ENCODE results near the gene EXOC4.

DNA sequence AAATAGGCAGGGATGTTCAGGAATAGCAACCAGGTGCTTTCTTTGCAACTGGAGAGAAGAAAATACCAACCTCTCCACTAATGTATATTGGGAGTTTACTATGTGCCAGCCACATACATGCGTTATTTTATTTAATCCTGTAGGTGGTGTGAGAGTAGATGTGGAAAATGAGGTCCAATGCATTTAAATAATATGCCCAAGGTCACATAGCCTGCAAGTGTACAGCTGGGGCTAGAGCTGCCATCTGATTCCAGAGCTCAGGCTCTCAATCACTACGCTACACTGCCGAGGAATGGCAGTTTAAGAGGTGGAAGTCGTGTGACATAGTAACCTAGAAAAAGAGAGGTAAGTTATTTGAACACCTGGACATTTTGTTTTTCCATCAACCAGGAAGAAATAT lies 277.0 kb downstream of the EXOC4 start:
- TF ChIP-seq ZNF274 (IDR thresholded peaks at IDR 0.05; ENCODE audit: borderline replicate concordance, extremely low read depth, low read length) = no peak
- TF ChIP-seq CHD1 (IDR thresholded peaks at IDR 0.05; ENCODE audit: low read depth, low read length) = no peak
- no peak for TF ChIP-seq SP4 (IDR thresholded peaks at IDR 0.05; ENCODE audit: low read length)
- TF ChIP-seq, protein P1, sequence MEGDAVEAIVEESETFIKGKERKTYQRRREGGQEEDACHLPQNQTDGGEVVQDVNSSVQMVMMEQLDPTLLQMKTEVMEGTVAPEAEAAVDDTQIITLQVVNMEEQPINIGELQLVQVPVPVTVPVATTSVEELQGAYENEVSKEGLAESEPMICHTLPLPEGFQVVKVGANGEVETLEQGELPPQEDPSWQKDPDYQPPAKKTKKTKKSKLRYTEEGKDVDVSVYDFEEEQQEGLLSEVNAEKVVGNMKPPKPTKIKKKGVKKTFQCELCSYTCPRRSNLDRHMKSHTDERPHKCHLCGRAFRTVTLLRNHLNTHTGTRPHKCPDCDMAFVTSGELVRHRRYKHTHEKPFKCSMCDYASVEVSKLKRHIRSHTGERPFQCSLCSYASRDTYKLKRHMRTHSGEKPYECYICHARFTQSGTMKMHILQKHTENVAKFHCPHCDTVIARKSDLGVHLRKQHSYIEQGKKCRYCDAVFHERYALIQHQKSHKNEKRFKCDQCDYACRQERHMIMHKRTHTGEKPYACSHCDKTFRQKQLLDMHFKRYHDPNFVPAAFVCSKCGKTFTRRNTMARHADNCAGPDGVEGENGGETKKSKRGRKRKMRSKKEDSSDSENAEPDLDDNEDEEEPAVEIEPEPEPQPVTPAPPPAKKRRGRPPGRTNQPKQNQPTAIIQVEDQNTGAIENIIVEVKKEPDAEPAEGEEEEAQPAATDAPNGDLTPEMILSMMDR (IDR thresholded peaks at IDR 0.05; ENCODE audit: control extremely low read depth in 1 of 3, insufficient read depth in 1 of 3, low read depth in 1 of 3, low read length in 3 of 3) = no peak
- no peak for TF ChIP-seq POLR2AphosphoS5 (IDR thresholded peaks at IDR 0.05; ENCODE audit: low read depth, low read length)
- no peak for TF ChIP-seq CEBPB (IDR thresholded peaks at IDR 0.05; ENCODE audit: low read depth, low read length)
- no peak for TF ChIP-seq BACH1 (IDR thresholded peaks at IDR 0.05; ENCODE audit: low read length)
- no peak for TF ChIP-seq TAF1 (IDR thresholded peaks at IDR 0.05; ENCODE audit: low read depth, low read length)
- TF ChIP-seq HDAC2 (IDR thresholded peaks at IDR 0.05; ENCODE audit: borderline replicate concordance in 1 of 2, low read depth in 2 of 2, low read length in 2 of 2) = no peak
- no peak for TF ChIP-seq SIRT6 (IDR thresholded peaks at IDR 0.05; ENCODE audit: low read length)
- TF ChIP-seq BRCA1 (IDR thresholded peaks at IDR 0.05; ENCODE audit: low read depth, low read length) = no peak
- TF ChIP-seq TEAD4 (IDR thresholded peaks at IDR 0.05; ENCODE audit: low read depth, low read length) = no peak
- TF ChIP-seq, protein P2, sequence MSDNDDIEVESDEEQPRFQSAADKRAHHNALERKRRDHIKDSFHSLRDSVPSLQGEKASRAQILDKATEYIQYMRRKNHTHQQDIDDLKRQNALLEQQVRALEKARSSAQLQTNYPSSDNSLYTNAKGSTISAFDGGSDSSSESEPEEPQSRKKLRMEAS (IDR thresholded peaks at IDR 0.05) = no peak
